Gastrocnemius medialis (tissue), 4 donors: ENCODE measurements around the gene SMARCB1. TPM values are rescaled to one million over a fixed set of nuclear protein-coding genes. Genes with fewer than 3 reads are reported as not detected.

Experiments used
- ATAC-seq, 2 donors: fragments of 150-250 bp; one replicate each; pipeline ENCODE4 v1.9.1; 2016
- DNase-seq, 2 donors: peaks; one replicate each; pipeline ENCODE4 v3.0.0-alpha.2; 2019
- H3K27ac ChIP-seq, 4 donors: fragments of 200-600 bp; sonication (generic); 1 replicate in 1 of 4; 2 replicates in 3 of 4; pipeline ENCODE4 v1.5.1; 2016 to 2018; ENCODE audit warnings: mild to moderate bottlenecking in 2 of 4, moderate library complexity in 1 of 4
- H3K27me3 ChIP-seq, 3 donors: fragments of 200-600 bp; sonication (generic) in 2 of 3; 1 replicate in 1 of 3; 2 replicates in 2 of 3; pipeline versions ENCODE4 v1.5.1 to v1.6.0; 2016 to 2019; ENCODE audit warnings: mild to moderate bottlenecking in 1 of 3, moderate library complexity in 1 of 3
- H3K36me3 ChIP-seq, 2 donors: fragments of 200-600 bp; sonication (generic) in 1 of 2; one replicate each; pipeline ENCODE4 v1.5.1; 2017 to 2018
- H3K4me1 ChIP-seq, 2 donors: fragments of 200-600 bp; sonication (generic) in 1 of 2; one replicate each; pipeline ENCODE4 v1.5.1; 2016 to 2017; ENCODE audit warnings: mild to moderate bottlenecking in 2 of 2
- H3K4me3 ChIP-seq, 4 donors: fragments of 200-600 bp; sonication (generic) in 3 of 4; 1 replicate in 1 of 4; 2 replicates in 3 of 4; pipeline ENCODE4 v1.5.1; 2016 to 2019; ENCODE audit warnings: mild to moderate bottlenecking in 2 of 4
- H3K9me3 ChIP-seq, 3 donors: fragments of 200-600 bp; sonication (generic) in 2 of 3; 1 replicate in 1 of 3; 2 replicates in 2 of 3; pipeline ENCODE4 v1.5.1; 2016 to 2019
- POLR2A ChIP-seq, 2 donors: fragments of 450-650 bp; IDR thresholded peaks; one replicate each; pipeline ENCODE4 v1.6.1; 2017; ENCODE audit warnings: antibody characterized with exemption in 2 of 2, mild to moderate bottlenecking in 2 of 2, moderate library complexity in 2 of 2
- in situ Hi-C, 4 donors: fragments of 200-750 bp; cut with MboI; loops; one replicate each; pipeline versions ENCODE4 v1.15.0 to v1.8.0; 2017; ENCODE audit warnings: low sequenced_read_pairs in 4 of 4
- intact Hi-C: fragments of 100-400 bp; cut with DNase I; formaldehyde crosslinking; loops from one replicate; pipeline ENCODE4 v1.15.1; 2023; ENCODE audit warnings: low total_unique reads
- total RNA-seq, 4 donors: library from RNA; depleted of rRNA; stranded (reverse); fragments of >200 nt; gene quantifications; one replicate each; pipeline versions ENCODE4 v1.1.0 to v1.2.3, GENCODE V29; 2016
- TF ChIP-seq, protein P1 (sequence below), 5 experiments: fragments of 450-650 bp in 3 of 5; fragments of 200-600 bp in 2 of 5; sonication (generic) in 2 of 5; IDR thresholded peaks in 4 of 5; conservative IDR thresholded peaks in 1 of 5; 1 replicate in 4 of 5; 2 replicates in 1 of 5; pipeline ENCODE4 v1.5.1; 2016 to 2019; ENCODE audit warnings: antibody characterized with exemption in 5 of 5, mild to moderate bottlenecking in 3 of 5, moderate library complexity in 3 of 5

The SMARCB1 gene
- total RNA-seq, 4 donors from 2014 or later: 37.8 to 65.6 (median 55.2) TPM

DNA sequence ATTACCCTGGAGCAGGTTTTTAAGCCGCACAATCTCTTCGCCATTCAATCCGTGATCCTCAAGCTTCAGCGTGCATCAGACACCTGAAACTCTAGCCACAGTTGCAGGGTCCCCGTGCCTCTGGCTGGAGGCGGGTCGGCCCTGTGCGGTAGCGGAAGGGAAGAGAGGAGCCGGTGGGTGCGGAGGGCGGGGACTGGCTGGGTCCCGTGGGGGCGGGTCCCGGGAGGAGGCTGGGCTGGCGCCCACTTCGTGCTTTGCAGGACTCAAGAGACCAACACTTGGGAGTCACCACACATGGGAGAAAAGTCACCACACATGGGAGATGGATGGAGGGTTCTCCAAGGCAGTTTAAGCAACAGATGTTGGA is 23.2 kb upstream of the SMARCB1 start:
- Histone ChIP-seq H3K27me3 (no peaks in the 10 kb centered on the region), H3K9me3 (no peaks in the 10 kb centered on the region), H3K36me3 (no peaks in the 10 kb centered on the region), H3K4me3 (no peak overlapping the region), H3K4me1 (peaks cover 18 to 28% of the 10 kb centered on the region in 2 donors), H3K27ac (peak overlapping the region in 3 of 4 donors; percentile 96 to 100 (median 99))
- ATAC-seq (no peak), DNase-seq (peak in 1 of 2 donors; percentile 30)
- in situ Hi-C loops (no loop called here), intact Hi-C loops (no loop called here)
- no peak for TF ChIP-seq POLR2A (IDR thresholded peaks at IDR 0.05)
- TF ChIP-seq, protein P1, sequence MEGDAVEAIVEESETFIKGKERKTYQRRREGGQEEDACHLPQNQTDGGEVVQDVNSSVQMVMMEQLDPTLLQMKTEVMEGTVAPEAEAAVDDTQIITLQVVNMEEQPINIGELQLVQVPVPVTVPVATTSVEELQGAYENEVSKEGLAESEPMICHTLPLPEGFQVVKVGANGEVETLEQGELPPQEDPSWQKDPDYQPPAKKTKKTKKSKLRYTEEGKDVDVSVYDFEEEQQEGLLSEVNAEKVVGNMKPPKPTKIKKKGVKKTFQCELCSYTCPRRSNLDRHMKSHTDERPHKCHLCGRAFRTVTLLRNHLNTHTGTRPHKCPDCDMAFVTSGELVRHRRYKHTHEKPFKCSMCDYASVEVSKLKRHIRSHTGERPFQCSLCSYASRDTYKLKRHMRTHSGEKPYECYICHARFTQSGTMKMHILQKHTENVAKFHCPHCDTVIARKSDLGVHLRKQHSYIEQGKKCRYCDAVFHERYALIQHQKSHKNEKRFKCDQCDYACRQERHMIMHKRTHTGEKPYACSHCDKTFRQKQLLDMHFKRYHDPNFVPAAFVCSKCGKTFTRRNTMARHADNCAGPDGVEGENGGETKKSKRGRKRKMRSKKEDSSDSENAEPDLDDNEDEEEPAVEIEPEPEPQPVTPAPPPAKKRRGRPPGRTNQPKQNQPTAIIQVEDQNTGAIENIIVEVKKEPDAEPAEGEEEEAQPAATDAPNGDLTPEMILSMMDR (IDR thresholded peaks at IDR 0.05 in 4 of 5, conservative IDR thresholded peaks at IDR 0.05 in 1 of 5): no peak

DNA sequence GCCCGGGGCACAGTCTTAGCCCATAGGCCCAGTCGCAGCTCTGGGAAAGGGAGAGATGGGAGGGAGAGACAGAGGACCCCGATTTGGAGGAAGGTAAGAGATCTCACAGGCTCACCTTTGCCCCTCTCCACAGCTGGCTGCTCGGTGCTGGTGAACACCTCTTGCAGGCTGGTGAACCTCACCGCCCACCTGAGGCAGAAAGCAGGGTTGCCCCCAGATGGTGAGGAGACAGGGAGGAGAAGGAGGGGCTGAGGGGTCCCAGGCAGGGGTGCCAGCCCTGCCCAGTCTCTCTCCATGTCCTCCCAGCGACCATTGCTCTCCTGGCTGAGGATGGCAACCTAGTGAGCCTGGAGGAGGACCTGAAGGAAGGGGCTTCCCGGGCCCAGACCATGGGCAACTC is 22.8 kb upstream of the SMARCB1 start:
- DNase-seq (no peak), ATAC-seq (no peak)
- peak overlapping the region; percentile 96 to 100 (median 100) for H3K27ac ChIP-seq
- intact Hi-C loops (no loop called here), in situ Hi-C loops (no loop called here)
- H3K9me3 ChIP-seq: no peaks in the 10 kb centered on the region
- no peaks in the 10 kb centered on the region for H3K36me3 ChIP-seq
- no peak for TF ChIP-seq POLR2A (IDR thresholded peaks at IDR 0.05)
- TF ChIP-seq, protein P1 (IDR thresholded peaks at IDR 0.05 in 4 of 5, conservative IDR thresholded peaks at IDR 0.05 in 1 of 5): no peak
- H3K27me3 ChIP-seq: no peaks in the 10 kb centered on the region
- H3K4me3 ChIP-seq: no peak overlapping the region
- H3K4me1 ChIP-seq: peaks cover 22 to 29% of the 10 kb centered on the region in 2 donors

DNA sequence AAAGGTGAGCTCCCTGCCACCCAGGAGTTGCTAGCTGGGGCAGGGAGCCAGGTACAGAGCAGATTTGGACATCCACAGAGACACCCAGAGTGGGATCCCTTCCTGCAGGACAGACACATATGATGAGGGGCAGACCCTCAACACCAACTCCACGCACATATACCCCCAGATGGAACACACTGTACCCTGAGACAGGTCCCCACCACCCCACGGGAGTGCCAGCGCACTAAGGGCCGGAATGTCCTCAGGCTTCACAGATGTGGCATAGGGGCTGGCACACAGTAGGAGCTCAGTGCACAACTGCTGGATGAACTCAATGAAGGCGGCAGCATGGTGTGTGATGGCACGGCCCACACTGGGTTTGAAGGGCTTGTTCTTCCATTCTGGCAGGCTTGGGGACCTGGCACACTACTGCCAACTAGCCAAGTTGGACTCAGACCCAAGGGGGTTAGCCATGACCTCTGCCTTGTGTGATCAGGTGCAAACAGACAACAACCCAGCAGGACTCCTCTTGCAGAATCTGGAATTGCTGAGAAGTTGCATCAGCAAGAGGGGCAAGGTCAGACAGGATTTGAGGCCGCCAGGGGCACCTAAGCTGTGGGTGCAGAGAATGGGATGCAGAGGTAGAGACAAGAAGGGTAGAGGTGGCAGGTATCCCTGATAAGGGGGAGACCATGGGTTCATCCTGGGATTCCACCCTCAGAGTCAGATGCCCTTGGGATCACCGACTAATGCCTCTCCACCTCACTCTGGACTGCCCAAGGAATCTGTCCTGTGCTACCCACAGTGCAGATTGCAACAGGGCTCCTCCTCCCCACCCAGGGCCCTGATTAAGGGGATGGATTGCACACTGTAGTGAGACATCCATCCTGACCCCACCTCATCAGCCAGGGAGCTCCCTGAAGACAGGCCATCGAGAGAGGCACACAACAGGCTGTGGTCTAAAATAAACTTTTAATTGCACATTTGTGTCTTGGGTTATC is 21.6 kb upstream of the SMARCB1 start:
- in situ Hi-C loops: no loop called here

DNA sequence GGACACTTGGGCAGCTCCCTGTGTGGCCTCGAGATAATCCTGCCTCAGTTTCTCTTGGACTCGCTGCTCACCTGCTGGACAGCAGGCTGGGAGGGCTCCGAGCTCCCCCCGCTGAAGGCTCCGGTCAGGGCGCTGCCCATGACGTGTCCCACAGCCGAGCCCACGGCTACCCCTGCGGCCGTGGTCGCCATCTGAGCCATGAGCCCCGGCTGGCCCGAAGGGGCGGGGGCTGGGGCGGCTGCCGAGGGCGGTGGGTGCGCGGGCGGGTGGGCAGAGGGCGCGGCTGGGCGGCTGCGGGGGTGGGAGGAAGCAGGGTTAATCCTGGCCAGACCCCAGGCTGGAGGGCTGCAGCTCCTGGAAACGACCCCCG is 19.5 kb upstream of the SMARCB1 start:
- DNase-seq (peak in 1 of 2 donors; percentile 30), ATAC-seq (peak; percentile 0 to 5)
- peak overlapping the region; percentile 78 to 94 (median 90) for H3K4me3 ChIP-seq
- H3K4me1 ChIP-seq: peaks cover 28 to 37% of the 10 kb centered on the region in 2 donors
- intact Hi-C loops (loop anchor here (2.0 to 5.0 kb wide), 6 partner anchors 16 to 245 kb away; partner anchors contain the start of genes MIF and ZNF70), in situ Hi-C loops (no loop called here)
- peak overlapping the region; percentile 96 to 100 (median 100) for H3K27ac ChIP-seq
- TF ChIP-seq, protein P1 (IDR thresholded peaks at IDR 0.05 in 4 of 5, conservative IDR thresholded peaks at IDR 0.05 in 1 of 5): no peak
- TF ChIP-seq POLR2A (IDR thresholded peaks at IDR 0.05): no peak
- no peaks in the 10 kb centered on the region for H3K27me3 ChIP-seq
- no peaks in the 10 kb centered on the region for H3K36me3 ChIP-seq
- H3K9me3 ChIP-seq: no peaks in the 10 kb centered on the region

More for the DNA sequence above, 21.6 kb upstream of the SMARCB1 start:
- TF ChIP-seq, protein P1 (IDR thresholded peaks at IDR 0.05 in 4 of 5, conservative IDR thresholded peaks at IDR 0.05 in 1 of 5): no peak
- no peak for TF ChIP-seq POLR2A (IDR thresholded peaks at IDR 0.05)
- intact Hi-C loops: loop anchor here (5.0 kb wide), 5 partner anchors 83 to 243 kb away; partner anchors contain the start of gene MIF
- no peak for ATAC-seq
- DNase-seq: peak in 1 of 2 donors; percentile 66
- peak overlapping the region; percentile 96 to 100 (median 100) for H3K27ac ChIP-seq
- no peaks in the 10 kb centered on the region for H3K27me3 ChIP-seq
- peak overlapping the region in 3 of 4 donors; percentile 78 to 94 (median 90) for H3K4me3 ChIP-seq
- H3K9me3 ChIP-seq: no peaks in the 10 kb centered on the region
- H3K4me1 ChIP-seq: peaks cover 26 to 34% of the 10 kb centered on the region in 2 donors
- no peaks in the 10 kb centered on the region for H3K36me3 ChIP-seq
